KMS-11 (cell line): ENCODE measurements around the gene COMMD1.
"Not testable (repeated sequence)": the region's sequence is repeated elsewhere in the genome, so short reads cannot be mapped to it uniquely, and the experiment has no call there.

Experiments used
- H2AFZ ChIP-seq: fragments of 200-600 bp; sonication (generic); 2 replicates; pipeline ENCODE4 v1.6.1; 2016; ENCODE audit warnings: antibody characterized with exemption, mixed run types, low read depth
- H3K27ac ChIP-seq: fragments of 200-600 bp; sonication (generic); 2 replicates; pipeline ENCODE4 v1.6.1; 2016; ENCODE audit warnings: mild to moderate bottlenecking, mixed run types
- H3K27me3 ChIP-seq: fragments of 200-600 bp; sonication (generic); 2 replicates; pipeline ENCODE4 v1.6.1; 2017; ENCODE audit warnings: mild to moderate bottlenecking, low read depth, mixed run types, moderate library complexity; ENCODE audit not compliant: insufficient read depth
- H3K36me3 ChIP-seq: fragments of 200-600 bp; sonication (generic); 2 replicates; pipeline ENCODE4 v1.6.1; 2017; ENCODE audit warnings: mild to moderate bottlenecking, mixed run types; ENCODE audit not compliant: insufficient read depth
- H3K4me1 ChIP-seq: fragments of 200-600 bp; sonication (generic); 2 replicates; pipeline ENCODE4 v1.6.1; 2016; ENCODE audit warnings: mild to moderate bottlenecking, low read depth, mixed run types; ENCODE audit not compliant: poor library complexity, severe bottlenecking
- H3K4me2 ChIP-seq: fragments of 200-600 bp; sonication (generic); 2 replicates; pipeline ENCODE4 v1.7.0; 2016; ENCODE audit warnings: mild to moderate bottlenecking, mixed run types
- H3K4me3 ChIP-seq: fragments of 200-600 bp; sonication (generic); IDR thresholded peaks from 2 replicates; pipeline ENCODE4 v1.6.1; 2017; ENCODE audit warnings: low read depth, low read length, mixed read lengths; ENCODE audit not compliant: insufficient read depth
- H3K79me2 ChIP-seq: fragments of 200-600 bp; sonication (generic); 2 replicates; pipeline ENCODE4 v1.6.1; 2016; ENCODE audit warnings: low read depth, mixed run types; ENCODE audit not compliant: insufficient read depth
- H3K9ac ChIP-seq: fragments of 200-600 bp; sonication (generic); 2 replicates; pipeline ENCODE4 v1.6.1; 2016; ENCODE audit warnings: mild to moderate bottlenecking, mixed run types
- H4K20me1 ChIP-seq: fragments of 200-600 bp; sonication (generic); 2 replicates; pipeline ENCODE4 v1.6.1; 2016; ENCODE audit warnings: mild to moderate bottlenecking, mixed run types; ENCODE audit not compliant: insufficient read depth
- TF ChIP-seq, protein P1 (sequence below): fragments of 200-600 bp; sonication (generic); conservative IDR thresholded peaks from 2 replicates; pipeline ENCODE4 v1.6.1; 2017; ENCODE audit warnings: low read depth, mild to moderate bottlenecking, antibody characterized with exemption, low read length, moderate library complexity, mixed read lengths

Gene COMMD1

DNA sequence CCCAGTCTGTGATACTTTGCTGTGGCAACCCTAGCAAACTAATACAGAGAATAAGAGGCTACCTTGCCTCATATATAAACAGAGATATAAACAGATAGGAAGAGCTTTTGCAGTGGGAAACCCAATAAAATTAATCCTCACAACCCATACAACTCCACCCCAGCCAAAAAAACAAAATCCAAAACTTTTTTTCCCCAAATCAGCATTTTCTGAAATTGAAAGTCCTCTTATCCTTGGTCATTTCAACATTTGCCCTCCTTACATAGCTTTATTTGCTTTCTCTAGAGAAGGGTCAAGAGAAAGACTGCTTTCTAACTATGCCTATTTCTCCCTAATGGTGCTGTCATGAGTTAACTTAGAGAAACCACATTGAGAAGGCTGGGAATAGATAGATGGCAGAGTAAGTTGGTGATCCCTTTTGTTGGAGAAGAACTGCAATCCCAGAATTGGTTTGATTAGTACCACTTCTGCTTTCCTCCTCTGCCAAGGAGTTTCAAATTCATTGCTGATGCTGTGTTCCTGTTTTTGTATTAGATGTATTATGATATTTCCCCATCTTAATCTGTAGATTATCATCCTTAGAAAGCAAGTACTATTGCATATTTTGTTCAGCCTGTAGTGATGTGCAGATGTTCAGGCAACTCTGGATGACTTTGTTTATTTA, 214.0 kb downstream of the COMMD1 start:
- no peak overlapping the region for H3K27ac ChIP-seq
- no peak overlapping the region for H3K9ac ChIP-seq

DNA sequence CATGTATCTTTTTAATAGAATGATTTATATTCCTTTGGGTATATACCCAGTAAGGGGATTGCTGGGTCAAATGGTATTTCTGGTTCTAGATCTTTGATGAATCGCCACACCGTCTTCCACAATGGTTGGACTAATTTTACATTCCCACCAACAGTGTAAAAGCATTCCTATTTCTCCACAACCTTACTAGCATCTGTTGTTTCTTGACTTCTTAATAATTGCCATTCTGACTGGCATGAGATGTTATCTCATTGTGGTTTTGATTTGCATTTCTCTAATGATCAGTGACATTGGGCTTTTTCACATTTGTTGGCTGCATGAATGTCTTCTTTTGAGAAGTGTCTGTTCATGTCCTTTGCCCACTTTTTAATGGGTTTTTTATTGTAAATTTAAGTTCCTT, 220.8 kb downstream of the COMMD1 start:
- H4K20me1 ChIP-seq, H3K4me2 ChIP-seq, H3K79me2 ChIP-seq, H3K36me3 ChIP-seq, H3K4me3 ChIP-seq, H3K27ac ChIP-seq, H3K9ac ChIP-seq, H3K27me3 ChIP-seq, H2AFZ ChIP-seq: not testable (repeated sequence)
- peaks cover 33% of the 10 kb centered on the region for H3K4me1 ChIP-seq

More for the DNA sequence above, 214.0 kb downstream of the COMMD1 start:
- no peaks in the 10 kb centered on the region for H3K36me3 ChIP-seq
- no peaks in the 10 kb centered on the region for H3K27me3 ChIP-seq
- H3K4me1 ChIP-seq = peaks cover 12% of the 10 kb centered on the region
- H4K20me1 ChIP-seq = no peaks in the 10 kb centered on the region
- no peak overlapping the region for H3K4me3 ChIP-seq
- TF ChIP-seq, protein P1, sequence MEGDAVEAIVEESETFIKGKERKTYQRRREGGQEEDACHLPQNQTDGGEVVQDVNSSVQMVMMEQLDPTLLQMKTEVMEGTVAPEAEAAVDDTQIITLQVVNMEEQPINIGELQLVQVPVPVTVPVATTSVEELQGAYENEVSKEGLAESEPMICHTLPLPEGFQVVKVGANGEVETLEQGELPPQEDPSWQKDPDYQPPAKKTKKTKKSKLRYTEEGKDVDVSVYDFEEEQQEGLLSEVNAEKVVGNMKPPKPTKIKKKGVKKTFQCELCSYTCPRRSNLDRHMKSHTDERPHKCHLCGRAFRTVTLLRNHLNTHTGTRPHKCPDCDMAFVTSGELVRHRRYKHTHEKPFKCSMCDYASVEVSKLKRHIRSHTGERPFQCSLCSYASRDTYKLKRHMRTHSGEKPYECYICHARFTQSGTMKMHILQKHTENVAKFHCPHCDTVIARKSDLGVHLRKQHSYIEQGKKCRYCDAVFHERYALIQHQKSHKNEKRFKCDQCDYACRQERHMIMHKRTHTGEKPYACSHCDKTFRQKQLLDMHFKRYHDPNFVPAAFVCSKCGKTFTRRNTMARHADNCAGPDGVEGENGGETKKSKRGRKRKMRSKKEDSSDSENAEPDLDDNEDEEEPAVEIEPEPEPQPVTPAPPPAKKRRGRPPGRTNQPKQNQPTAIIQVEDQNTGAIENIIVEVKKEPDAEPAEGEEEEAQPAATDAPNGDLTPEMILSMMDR = no peak
- H3K4me2 ChIP-seq = no peak overlapping the region
- no peaks in the 10 kb centered on the region for H3K79me2 ChIP-seq
- no peak overlapping the region for H2AFZ ChIP-seq

DNA sequence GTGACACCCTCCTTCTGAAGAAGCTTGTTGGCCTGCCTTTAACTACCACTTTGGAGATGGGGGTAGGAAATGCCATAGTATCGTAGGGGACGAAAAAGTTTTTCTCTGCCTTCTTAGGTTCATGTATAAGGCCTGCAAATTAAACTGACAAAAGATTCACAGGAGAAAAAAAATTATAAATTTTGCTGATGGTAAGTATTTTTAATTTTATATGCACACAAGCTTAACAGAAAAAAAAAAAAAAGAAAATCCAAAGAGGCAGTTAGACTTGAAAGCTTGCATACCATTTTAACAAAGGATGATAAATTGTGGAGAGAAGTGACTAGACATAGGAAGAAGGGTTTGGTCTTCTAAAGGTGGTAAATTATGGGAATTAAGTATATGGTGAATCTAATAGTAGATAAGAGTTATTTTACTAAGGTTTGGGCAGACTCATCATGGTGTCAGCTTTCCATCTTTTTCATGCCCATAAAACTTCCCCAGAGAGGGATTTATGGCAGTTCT, 227.9 kb downstream of the COMMD1 start:
- peaks cover 43% of the 10 kb centered on the region for H3K4me1 ChIP-seq

DNA sequence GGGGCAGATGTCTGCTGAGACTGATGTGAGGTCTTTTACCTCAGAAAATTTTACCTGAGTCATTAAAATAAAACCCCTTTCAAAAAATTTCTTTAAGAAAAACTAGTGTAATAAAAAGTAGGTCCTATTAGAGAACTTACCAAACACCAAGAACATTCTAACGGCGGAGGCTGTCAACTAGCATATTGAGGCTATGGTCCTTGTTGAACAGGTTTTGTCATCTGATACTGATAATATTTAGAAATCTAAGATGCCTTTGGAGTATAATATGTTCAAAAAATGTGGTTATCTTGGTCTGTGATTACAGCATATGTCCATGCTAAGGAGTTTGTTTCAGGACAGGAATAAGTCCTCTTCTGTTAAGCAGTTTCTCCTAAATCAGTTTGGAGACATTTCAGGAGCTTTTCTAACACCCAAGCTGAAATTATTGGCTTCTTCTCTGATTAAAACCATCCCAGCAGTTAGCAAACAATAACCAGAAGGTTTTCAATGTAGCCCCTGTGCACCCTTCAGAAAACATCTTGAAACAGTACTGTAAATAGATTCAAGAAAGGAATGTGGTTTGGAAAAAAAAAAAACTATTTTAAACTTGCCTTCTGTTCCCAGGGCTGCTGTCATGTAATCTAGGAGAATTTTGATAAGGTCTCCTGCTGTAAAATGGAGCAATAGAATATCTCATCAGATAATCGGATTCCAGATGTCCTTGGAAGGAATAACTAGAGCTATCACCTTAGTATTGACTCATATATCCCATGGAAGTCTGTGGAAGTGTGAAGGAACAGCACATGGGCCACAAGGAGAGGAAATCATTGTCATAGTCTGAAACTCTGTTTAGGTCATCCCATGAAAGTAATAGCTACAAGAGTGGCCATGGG, 231.7 kb downstream of the COMMD1 start:
- Histone ChIP-seq H3K79me2 (no peaks in the 10 kb centered on the region), H4K20me1 (no peaks in the 10 kb centered on the region), H3K27ac (no peak overlapping the region), H3K9ac (no peak overlapping the region), H3K4me3 (no peak overlapping the region), H3K4me1 (peaks cover 35% of the 10 kb centered on the region), H3K27me3 (no peaks in the 10 kb centered on the region), H3K36me3 (no peaks in the 10 kb centered on the region), H3K4me2 (no peak overlapping the region; the same call in 1 of the 2 replicates), H2AFZ (no peak overlapping the region)
- TF ChIP-seq, protein P1 = no peak

More for the DNA sequence above, 227.9 kb downstream of the COMMD1 start:
- H3K27me3 ChIP-seq = no peaks in the 10 kb centered on the region
- TF ChIP-seq, protein P1 = no peak
- H2AFZ ChIP-seq = no peak overlapping the region
- no peak overlapping the region for H3K27ac ChIP-seq
- no peak overlapping the region for H3K4me3 ChIP-seq
- H3K36me3 ChIP-seq = no peaks in the 10 kb centered on the region
- no peaks in the 10 kb centered on the region for H4K20me1 ChIP-seq
- H3K9ac ChIP-seq = no peak overlapping the region
- no peak overlapping the region for H3K4me2 ChIP-seq
- H3K79me2 ChIP-seq = no peaks in the 10 kb centered on the region
